Keratinocyte (primary cell): ENCODE data around the gene TMEM259. TPM values are rescaled to one million over a fixed set of nuclear protein-coding genes. Genes with fewer than 3 reads are reported as not detected.

Source experiments
- DNase-seq: peaks from one replicate; pipeline ENCODE4 v3.0.0-alpha.2; 2011; ENCODE audit warnings: low read depth, missing footprints, low spot score
- FAIRE-seq: peaks from 2 replicates; lab custom pipeline; 2011; peaks lifted over from hg19 to GRCh38; lab: Jason Lieb, UNC
- H2AFZ ChIP-seq: 2 replicates; pipeline ENCODE4 v1.6.0; 2012; ENCODE audit warnings: low read length, control low read depth, inconsistent platforms; ENCODE audit not compliant: control insufficient read depth
- H3K27ac ChIP-seq: 2 replicates; pipeline ENCODE4 v1.5.1; 2011; ENCODE audit warnings: low read length; ENCODE audit not compliant: control insufficient read depth, insufficient read depth
- H3K27me3 ChIP-seq: 3 replicates; pipeline ENCODE4 v1.6.0; 2011; ENCODE audit warnings: low read length; ENCODE audit not compliant: control insufficient read depth, insufficient read depth; ENCODE audit errors: extremely low read depth
- H3K36me3 ChIP-seq, 2 experiments: 2 replicates in 1 of 2; 3 replicates in 1 of 2; pipeline ENCODE4 v1.5.1; 2011; ENCODE audit warnings: low read length in 2 of 2, mild to moderate bottlenecking in 1 of 2; ENCODE audit not compliant: control insufficient read depth in 2 of 2, insufficient read depth in 2 of 2; ENCODE audit errors: extremely low read depth in 1 of 2
- H3K4me1 ChIP-seq: 3 replicates; pipeline ENCODE4 v1.5.1; 2011; ENCODE audit warnings: low read length; ENCODE audit not compliant: control insufficient read depth, insufficient read depth; ENCODE audit errors: extremely low read depth
- H3K4me2 ChIP-seq: 3 replicates; pipeline ENCODE4 v1.6.0; 2011; ENCODE audit warnings: low read depth, low read length; ENCODE audit not compliant: control insufficient read depth, insufficient read depth; ENCODE audit errors: extremely low read depth
- H3K4me3 ChIP-seq, 3 experiments: fragments of 200-600 bp in 1 of 3; sonication (generic) in 1 of 3; 2 replicates in 2 of 3; 3 replicates in 1 of 3; pipeline ENCODE4 v1.5.1; 2011 to 2016; ENCODE audit warnings: low read length in 3 of 3, mild to moderate bottlenecking in 3 of 3, control low read depth in 2 of 3, inconsistent platforms in 1 of 3, low read depth in 1 of 3, mixed read lengths in 1 of 3, mixed run types in 1 of 3, moderate library complexity in 1 of 3; ENCODE audit not compliant: control insufficient read depth in 2 of 3, insufficient read depth in 2 of 3; ENCODE audit errors: extremely low read depth in 1 of 3
- H3K79me2 ChIP-seq: 2 replicates; pipeline ENCODE4 v1.6.0; 2012; ENCODE audit warnings: low read length; ENCODE audit not compliant: control insufficient read depth, insufficient read depth
- H3K9ac ChIP-seq: 3 replicates; pipeline ENCODE4 v1.6.0; 2011; ENCODE audit warnings: low read length; ENCODE audit not compliant: control insufficient read depth, insufficient read depth; ENCODE audit errors: extremely low read depth
- H3K9me1 ChIP-seq: 3 replicates; pipeline ENCODE4 v1.6.0; 2011; ENCODE audit warnings: low read length; ENCODE audit not compliant: control insufficient read depth, insufficient read depth; ENCODE audit errors: extremely low read depth
- H3K9me3 ChIP-seq: 2 replicates; pipeline ENCODE4 v1.5.1; 2012; ENCODE audit warnings: low read depth, low read length; ENCODE audit not compliant: control insufficient read depth
- H4K20me1 ChIP-seq: 3 replicates; pipeline ENCODE4 v1.6.0; 2011; ENCODE audit warnings: low read length; ENCODE audit not compliant: control insufficient read depth, insufficient read depth; ENCODE audit errors: extremely low read depth
- CTCF ChIP-seq, 3 experiments: IDR thresholded peaks in 1 of 3; conservative IDR thresholded peaks in 1 of 3; optimal IDR thresholded peaks in 1 of 3; 2 replicates in 2 of 3; 3 replicates in 1 of 3; pipeline versions ENCODE3 to v1.5.1; 2011; ENCODE audit warnings: low read length in 3 of 3, mild to moderate bottlenecking in 3 of 3, moderate library complexity in 2 of 3, control low read depth in 1 of 3, inconsistent platforms in 1 of 3; ENCODE audit not compliant: insufficient read depth in 2 of 3; ENCODE audit errors: extremely low read depth in 1 of 3
- EZH2 ChIP-seq: IDR thresholded peaks from one replicate; pipeline ENCODE4 v1.6.1; 2012; ENCODE audit warnings: inconsistent platforms, mild to moderate bottlenecking, low read length, moderate library complexity
- dilution Hi-C: fragments of 300-500 bp; cut with MboI; formaldehyde crosslinking; loops from one replicate; pipeline ENCODE4 v1.7.0; 2020; ENCODE audit warnings: low sequenced_read_pairs; ENCODE audit not compliant: extremely low pct_ligation_motif_present
- polyA plus RNA-seq, 5 experiments: library from polyadenylated mRNA; depleted of rRNA in 3 of 5; stranded (reverse) in 3 of 5; stranded (forward) in 1 of 5; unstranded in 1 of 5; fragments of >200 nt; gene quantifications; 1 replicate in 1 of 5; 2 replicates in 3 of 5; 3 replicates in 1 of 5; pipeline versions ENCODE4 v1.2.1 to v1.2.3, GENCODE V29; 2011 to 2012; ENCODE audit warnings: missing spikeins in 2 of 5, low read depth in 1 of 5, low replicate concordance in 1 of 5

TMEM259 gene
- polyA plus RNA-seq, 1 donor (not counting 4 experiments of a cell fraction or from before 2014, with no cell fraction given) = 61.5 TPM

GRCh38 chr19:991174-991931 lies 29.6 kb downstream of the TMEM259 start:
- FAIRE-seq (no peak), DNase-seq (no peak)
- dilution Hi-C loops = no loop called here
- peaks cover 21 to 24% of the 10 kb centered on the region in 2 experiments for H3K36me3 ChIP-seq
- no peak for TF ChIP-seq EZH2
- TF ChIP-seq CTCF (optimal IDR thresholded peaks at IDR 0.05 in 1 of 3, IDR thresholded peaks at IDR 0.05 in 1 of 3, conservative IDR thresholded peaks at IDR 0.05 in 1 of 3; ENCODE audit: extremely low read depth in 1 of 3, insufficient read depth in 2 of 3, low read length in 3 of 3) = no peak
- H4K20me1 ChIP-seq = no peaks in the 10 kb centered on the region
- no peak overlapping the region for H3K27ac ChIP-seq
- H3K9me3 ChIP-seq = no peaks in the 10 kb centered on the region
- H3K4me3 ChIP-seq = no peak overlapping the region
- H3K79me2 ChIP-seq = no peaks in the 10 kb centered on the region
- no peaks in the 10 kb centered on the region for H3K9me1 ChIP-seq
- H2AFZ ChIP-seq = no peak overlapping the region
- H3K27me3 ChIP-seq = peaks cover 9% of the 10 kb centered on the region
- peaks cover 7% of the 10 kb centered on the region for H3K4me1 ChIP-seq
- no peak overlapping the region for H3K9ac ChIP-seq
- H3K4me2 ChIP-seq = no peak overlapping the region

GRCh38 chr19:990746-991145 lies 30.2 kb downstream of the TMEM259 start:
- no peak overlapping the region for H3K9ac ChIP-seq
- H3K27me3 ChIP-seq = peaks cover 4% of the 10 kb centered on the region
- H2AFZ ChIP-seq = no peak overlapping the region
- H3K9me1 ChIP-seq = no peaks in the 10 kb centered on the region
- dilution Hi-C loops = no loop called here
- DNase-seq = no peak
- peaks cover 24% of the 10 kb centered on the region in 2 experiments for H3K36me3 ChIP-seq
- H3K4me1 ChIP-seq = peaks cover under 1% of the 10 kb centered on the region
- peaks cover under 1% of the 10 kb centered on the region for H3K79me2 ChIP-seq
- H3K4me3 ChIP-seq = no peak overlapping the region
- H3K27ac ChIP-seq = no peak overlapping the region
- no peak overlapping the region for H3K4me2 ChIP-seq
- no peak for TF ChIP-seq EZH2
- TF ChIP-seq CTCF (optimal IDR thresholded peaks at IDR 0.05 in 1 of 3, IDR thresholded peaks at IDR 0.05 in 1 of 3, conservative IDR thresholded peaks at IDR 0.05 in 1 of 3; ENCODE audit: extremely low read depth in 1 of 3, insufficient read depth in 2 of 3, low read length in 3 of 3) = no peak
- H4K20me1 ChIP-seq = no peaks in the 10 kb centered on the region
- no peak for FAIRE-seq
- no peaks in the 10 kb centered on the region for H3K9me3 ChIP-seq
